Panc1 (cell line): ENCODE measurements around the gene ABCC8. TPM values are rescaled to one million over a fixed set of nuclear protein-coding genes. Genes with fewer than 3 reads are reported as not detected.

ENCODE experiments used
- ATAC-seq: fragments of 200-7000 bp; cut with Tn5 transposase; 2 replicates; pipeline ENCODE4 v1.9.1; 2020; ENCODE audit warnings: mild to moderate bottlenecking, moderate library complexity
- BruUV-seq: library from RNA; stranded (reverse); fragments of 400-500 nt; replicated peaks from 2 replicates; lab custom pipeline; 2021; lab: Mats Ljungman, UMichigan
- CTCF ChIA-PET: fragments of 300-600 bp; sonication (Branson Sonifier 250); formaldehyde crosslinking; loops from one replicate; lab custom pipeline; 2022; ENCODE audit warnings: antibody characterized with exemption; lab: Charles Lee
- POLR2A ChIA-PET: fragments of 300-600 bp; sonication (Branson Sonifier 250); formaldehyde crosslinking; loops from one replicate; lab custom pipeline; 2022; ENCODE audit warnings: antibody characterized with exemption; lab: Charles Lee
- DNase-seq: peaks from one replicate; pipeline ENCODE4 v3.0.0-alpha.2; 2010; ENCODE audit warnings: low read depth, low spot score
- H3K27ac ChIP-seq: 2 replicates; pipeline ENCODE4 v1.5.1; 2011; ENCODE audit warnings: mild to moderate bottlenecking, low read length, inconsistent platforms
- H3K27me3 ChIP-seq: fragments of 200-500 bp; sonication (Bioruptor generic); 2 replicates; pipeline ENCODE4 v1.6.0; 2014; ENCODE audit warnings: low read length, inconsistent platforms; ENCODE audit not compliant: control insufficient read depth, insufficient read depth
- H3K36me3 ChIP-seq: fragments of 200-500 bp; sonication (Bioruptor generic); 2 replicates; pipeline ENCODE4 v1.5.1; 2014; ENCODE audit warnings: inconsistent platforms, mild to moderate bottlenecking, low read length, moderate library complexity; ENCODE audit not compliant: control insufficient read depth, insufficient read depth
- H3K4me1 ChIP-seq: 2 replicates; pipeline ENCODE4 v1.5.1; 2011; ENCODE audit warnings: inconsistent platforms, mild to moderate bottlenecking, low read length, moderate library complexity; ENCODE audit not compliant: control insufficient read depth, insufficient read depth
- H3K4me3 ChIP-seq, 2 experiments: 2 replicates each; pipeline ENCODE4 v1.5.1; 2011 to 2012; ENCODE audit warnings: low read depth in 2 of 2, low read length in 2 of 2, mild to moderate bottlenecking in 2 of 2, inconsistent platforms in 1 of 2, moderate library complexity in 1 of 2
- H3K9me3 ChIP-seq: fragments of 200-500 bp; sonication (Bioruptor generic); 2 replicates; pipeline ENCODE4 v1.5.1; 2014; ENCODE audit warnings: low read depth, mild to moderate bottlenecking, inconsistent platforms, low read length, moderate library complexity; ENCODE audit not compliant: control insufficient read depth, insufficient read depth
- CTCF ChIP-seq: fragments of 450-650 bp; IDR thresholded peaks from 2 replicates; pipeline ENCODE4 v1.5.1; 2017; ENCODE audit warnings: mild to moderate bottlenecking
- POLR2AphosphoS5 ChIP-seq: IDR thresholded peaks from 2 replicates; pipeline ENCODE4 v1.6.1; 2012; ENCODE audit warnings: mild to moderate bottlenecking, low read depth, low read length, moderate library complexity
- REST ChIP-seq, 2 experiments: IDR thresholded peaks; 2 replicates each; pipeline ENCODE4 v1.6.1; 2011 to 2012; ENCODE audit warnings: low read depth in 2 of 2, control low read depth in 1 of 2, low read length in 1 of 2, mild to moderate bottlenecking in 1 of 2, moderate library complexity in 1 of 2; ENCODE audit not compliant: insufficient read depth in 1 of 2
- SIN3A ChIP-seq: IDR thresholded peaks from 2 replicates; pipeline ENCODE4 v1.6.1; 2012; ENCODE audit warnings: low read depth, mild to moderate bottlenecking, low read length, moderate library complexity, borderline replicate concordance; ENCODE audit not compliant: insufficient read depth
- TCF7L2 ChIP-seq: IDR thresholded peaks from 2 replicates; pipeline ENCODE4 v1.6.1; 2011; ENCODE audit warnings: mild to moderate bottlenecking, low read depth, low read length, inconsistent platforms
- in situ Hi-C: cut with HindIII; loops from 2 replicates; pipeline ENCODE4 v1.10.0; 2016; ENCODE audit warnings: low sequenced_read_pairs, low pct_unique_long_range_greater_than_20kb
- intact Hi-C: fragments of 100-400 bp; cut with micrococcal nuclease; formaldehyde crosslinking; loops from one replicate; pipeline ENCODE4 v1.10.0; 2022; ENCODE audit not compliant: unreplicated experiment
- total RNA-seq: library from RNA; stranded (reverse); gene quantifications from one replicate; pipeline ENCODE4 v1.2.1, GENCODE V29; 2021; ENCODE audit not compliant: unreplicated experiment

Gene ABCC8
- total RNA-seq, 1 experiment from 2014 or later, result 0.18 TPM

DNA sequence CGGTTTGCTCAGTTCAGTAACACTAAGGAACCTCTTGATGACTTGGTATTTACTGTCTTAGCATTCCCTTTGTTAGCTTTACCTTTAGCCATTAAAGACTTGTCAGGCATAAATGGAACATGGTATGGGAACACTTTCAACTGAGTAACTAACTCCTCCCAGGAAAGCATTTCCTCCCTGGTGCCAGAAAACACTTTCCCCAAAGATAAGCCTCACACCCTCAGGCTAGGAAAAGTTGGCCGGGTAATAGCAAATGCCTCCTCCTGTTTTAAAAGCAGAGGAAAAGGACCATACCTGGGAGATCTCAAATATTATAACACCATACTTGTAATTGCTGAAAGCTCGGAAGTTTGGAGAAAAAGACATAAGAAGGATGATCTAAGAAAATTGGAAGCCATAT, 100.2 kb downstream of the ABCC8 start:
- intact Hi-C loops, result no loop called here
- Histone ChIP-seq H3K36me3 (no peaks in the 10 kb centered on the region), H3K4me1 (no peaks in the 10 kb centered on the region), H3K9me3 (peaks cover 11% of the 10 kb centered on the region; the same call in 1 of the 2 replicates), H3K4me3 (no peak overlapping the region), H3K27ac (no peak overlapping the region), H3K27me3 (no peaks in the 10 kb centered on the region)
- ChIA-PET CTCF (no interaction called here), POLR2A (no interaction called here)
- BruUV-seq, result no TSS peak
- DNase-seq (no peak), ATAC-seq (no peak)
- in situ Hi-C loops, result no loop called here
- TF ChIP-seq SIN3A, result no peak
- TF ChIP-seq TCF7L2, result no peak
- no peak for TF ChIP-seq REST (IDR thresholded peaks at IDR 0.05; ENCODE audit: insufficient read depth in 1 of 2, low read depth in 2 of 2, low read length in 1 of 2)
- no peak for TF ChIP-seq CTCF
- no peak for TF ChIP-seq POLR2AphosphoS5

DNA sequence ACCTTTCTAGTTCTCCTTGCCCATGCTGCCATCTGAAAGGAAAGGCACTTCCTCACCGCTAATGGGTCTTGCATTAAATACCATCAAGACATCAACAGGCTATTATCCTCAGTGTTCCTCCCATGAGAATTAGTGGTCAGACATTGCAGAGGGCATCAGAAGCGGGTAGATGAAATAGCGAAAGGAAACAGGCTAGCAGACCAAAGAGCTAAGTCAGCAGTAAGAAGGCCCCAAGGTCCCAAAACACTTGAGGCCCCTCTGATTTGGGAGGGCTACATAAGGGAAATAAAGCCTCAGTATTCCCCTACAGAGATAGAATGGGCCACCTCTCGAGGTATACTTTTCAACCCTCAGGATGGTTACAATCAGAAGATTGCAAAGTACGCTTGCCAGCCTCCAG, 101.1 kb downstream of the ABCC8 start:
- Histone ChIP-seq H3K36me3 (no peaks in the 10 kb centered on the region), H3K27ac (no peak overlapping the region), H3K4me3 (no peak overlapping the region), H3K27me3 (no peaks in the 10 kb centered on the region), H3K4me1 (no peaks in the 10 kb centered on the region), H3K9me3 (peaks cover 21% of the 10 kb centered on the region; the same call in 1 of the 2 replicates)
- POLR2A ChIA-PET, result no interaction called here
- ATAC-seq (no peak), DNase-seq (no peak)
- TF ChIP-seq TCF7L2, result no peak
- no peak for TF ChIP-seq SIN3A
- TF ChIP-seq POLR2AphosphoS5, result no peak
- no peak for TF ChIP-seq REST (IDR thresholded peaks at IDR 0.05; ENCODE audit: insufficient read depth in 1 of 2, low read depth in 2 of 2, low read length in 1 of 2)
- TF ChIP-seq CTCF, result no peak
- no TSS peak for BruUV-seq
- intact Hi-C loops, result no loop called here
- CTCF ChIA-PET, result no interaction called here
- in situ Hi-C loops, result no loop called here
